ENCODE data around the gene UMAD1.

The UMAD1 gene

DNA sequence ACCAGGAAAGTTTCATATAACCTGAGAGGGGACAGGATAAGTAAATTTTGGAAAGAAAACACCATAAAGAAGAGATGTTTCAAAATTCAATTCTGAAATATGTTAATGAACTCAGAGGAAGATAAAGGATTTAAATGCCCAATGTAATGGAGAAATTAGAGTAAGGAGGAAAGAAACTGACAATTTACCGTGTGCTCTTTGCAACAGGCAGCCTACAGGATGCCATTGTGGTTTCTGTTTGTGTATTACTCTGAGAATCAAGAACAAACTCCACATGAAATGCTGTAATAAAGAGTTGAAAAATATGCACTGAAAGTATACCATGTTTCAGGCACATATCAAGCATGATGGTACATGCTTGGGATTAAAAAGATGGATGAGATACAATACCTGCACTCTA lies 283.3 kb downstream of the UMAD1 start:
- no peak for TF ChIP-seq CTCF (IDR thresholded peaks at IDR 0.05)

- no peak for TF ChIP-seq CTCF (IDR thresholded peaks at IDR 0.05)
Observed at GRCh38 chr7:7924303-7924702, 283.8 kb downstream of the UMAD1 start.
